ENCODE results near the gene ZNF157. TPM values are rescaled to one million over a fixed set of nuclear protein-coding genes. Genes with fewer than 3 reads are reported as not detected.
"Not testable (repeated sequence)": the region's sequence is repeated elsewhere in the genome, so short reads cannot be mapped to it uniquely, and the experiment has no call there.

ZNF157 gene
- 0.48 and 0.59 TPM in 2 replicates for total RNA-seq (2014; rRNA removed; shearing (Covaris generic))

DNA sequence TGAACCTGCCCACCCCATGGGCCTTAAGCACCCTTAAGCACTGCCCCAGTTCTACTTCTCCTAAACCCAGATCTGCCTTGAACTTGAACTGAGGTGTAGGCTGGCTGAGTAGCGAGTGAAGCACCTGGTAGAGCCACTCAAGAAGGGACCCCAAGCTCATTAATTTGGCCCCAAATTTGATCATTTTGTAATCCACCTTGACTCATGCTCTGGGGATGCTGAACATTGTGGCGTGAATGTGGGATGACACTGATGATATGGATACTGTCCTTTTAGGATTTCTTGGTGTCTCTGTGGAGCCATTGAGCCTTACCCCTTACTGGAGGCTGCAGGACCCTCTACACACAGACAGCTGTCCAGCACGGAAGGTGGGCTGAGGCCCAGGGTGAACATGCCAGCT lies at the start of gene ZNF157:
Gene ZNF157 (plus strand): TSS at position 301 of the 400 bp plus-strand sequence. CDS start 91 bp downstream, at position 392.
- no peak for DNase-seq (ENCODE audit: low read depth)

GRCh38 chrX:47321386-47321785 lies 49.0 kb upstream of the ZNF157 start:
- no peak for DNase-seq (ENCODE audit: low read depth)

DNA sequence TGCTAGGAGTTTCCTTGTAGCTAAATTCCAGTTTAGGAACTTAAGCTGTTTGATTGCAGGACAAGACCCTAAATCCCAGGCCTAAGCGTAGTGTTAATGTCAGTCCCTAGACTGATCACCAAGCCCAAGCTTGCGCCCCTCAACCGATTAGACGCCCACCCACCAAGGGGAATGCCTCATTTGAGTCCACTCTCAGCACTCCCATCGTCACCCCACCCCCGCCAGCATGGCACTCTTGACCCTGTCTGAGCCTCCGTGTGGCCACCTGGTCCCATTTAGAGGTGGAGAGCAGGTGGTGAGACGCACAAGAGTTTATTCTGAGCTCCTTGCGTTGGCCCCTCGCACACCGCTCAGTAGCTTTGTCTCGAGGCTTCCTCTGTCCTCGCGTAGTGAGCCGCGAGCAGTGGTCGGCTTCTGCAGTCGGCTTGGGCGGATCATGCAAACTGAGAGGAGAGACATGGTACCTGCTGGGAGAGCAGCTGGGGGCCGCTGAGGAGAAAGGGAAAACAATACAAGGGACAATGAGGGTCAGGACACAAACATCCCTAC lies 48.5 kb upstream of the ZNF157 start:
- DNase-seq (ENCODE audit: low read depth) = no peak

DNA sequence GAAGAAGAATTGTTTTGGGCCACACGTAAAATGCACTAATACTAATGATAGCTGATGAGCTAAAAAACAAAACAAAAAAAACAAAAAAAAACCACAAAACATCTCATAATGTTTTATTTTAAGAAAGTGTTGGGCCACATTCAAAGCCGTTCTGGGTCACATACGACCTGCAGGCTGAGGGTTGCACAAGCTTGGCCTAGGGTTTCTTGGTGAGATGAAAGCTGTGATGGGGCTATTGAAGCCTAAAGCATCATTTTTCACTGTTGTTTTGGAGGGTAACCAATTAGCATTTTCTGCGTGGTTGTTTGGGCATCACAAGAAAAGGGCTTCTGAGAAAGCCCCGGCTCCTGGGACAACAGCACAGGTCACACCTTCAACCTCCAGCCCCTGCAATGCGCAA lies 42.5 kb upstream of the ZNF157 start:
- no peak for DNase-seq (ENCODE audit: low read depth)

DNA sequence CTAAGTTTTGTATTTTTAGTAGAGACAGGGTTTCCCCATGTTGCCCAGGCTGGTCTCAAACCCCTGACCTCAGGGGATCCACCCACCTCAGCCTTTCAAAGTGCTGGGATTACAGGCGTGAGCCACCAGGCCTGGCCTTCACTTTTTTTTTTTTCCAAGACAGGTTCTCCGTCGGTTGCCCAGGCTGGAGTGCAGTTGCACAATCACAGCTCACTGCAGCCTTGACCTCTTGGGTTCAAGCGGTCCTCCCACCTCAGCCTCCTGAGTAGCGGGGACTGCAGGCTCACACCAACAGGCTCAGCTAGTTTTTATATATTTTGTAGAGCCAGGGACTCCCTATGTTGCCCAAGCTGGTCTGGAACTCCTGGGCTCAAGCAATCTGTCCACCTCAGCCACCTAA lies 37.6 kb upstream of the ZNF157 start:
- DNase-seq (ENCODE audit: low read depth) = not testable (repeated sequence)

- DNase-seq (ENCODE audit: low read depth) = peak; percentile 63
Observed at GRCh38 chrX:47351706-47352105, 18.7 kb upstream of the ZNF157 start.

GRCh38 chrX:47358387-47359065 lies 11.9 kb upstream of the ZNF157 start:
- no peak for DNase-seq (ENCODE audit: low read depth)

DNA sequence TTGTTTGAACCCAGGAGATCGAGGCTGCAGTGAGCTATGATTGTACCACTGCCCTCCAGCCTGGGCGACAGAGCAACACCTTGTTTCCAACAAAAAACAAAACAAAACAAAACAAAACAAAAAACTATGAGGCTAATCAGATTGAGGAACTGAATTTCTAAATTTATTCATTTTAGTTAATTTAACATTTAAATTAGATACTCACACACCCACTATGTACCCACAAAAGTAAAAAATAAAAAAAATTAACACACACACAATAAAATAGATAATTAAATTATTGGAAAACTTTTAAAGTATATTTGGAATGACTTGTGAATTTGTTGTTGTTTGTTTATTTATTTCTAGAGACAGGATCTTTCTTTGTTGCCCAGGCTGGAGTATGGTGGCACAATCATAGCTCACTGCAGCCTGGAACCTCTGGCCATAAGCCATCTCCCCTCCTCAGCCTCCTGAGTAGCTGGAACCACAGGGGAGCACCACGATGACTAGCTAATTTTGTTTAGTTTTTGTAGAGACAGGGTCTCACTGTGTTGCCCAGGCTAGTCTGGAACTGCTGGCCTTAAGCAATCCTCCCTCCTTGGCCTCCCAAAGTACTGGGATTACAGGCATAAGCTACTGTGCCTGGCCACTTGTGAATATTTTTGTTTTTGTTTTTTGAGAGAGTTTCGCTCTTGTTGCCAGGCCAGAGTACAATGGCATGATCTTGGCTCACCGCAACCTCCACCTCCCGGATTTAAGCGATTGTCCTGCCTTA lies 9.8 kb upstream of the ZNF157 start:
- no peak for DNase-seq (ENCODE audit: low read depth)

DNA sequence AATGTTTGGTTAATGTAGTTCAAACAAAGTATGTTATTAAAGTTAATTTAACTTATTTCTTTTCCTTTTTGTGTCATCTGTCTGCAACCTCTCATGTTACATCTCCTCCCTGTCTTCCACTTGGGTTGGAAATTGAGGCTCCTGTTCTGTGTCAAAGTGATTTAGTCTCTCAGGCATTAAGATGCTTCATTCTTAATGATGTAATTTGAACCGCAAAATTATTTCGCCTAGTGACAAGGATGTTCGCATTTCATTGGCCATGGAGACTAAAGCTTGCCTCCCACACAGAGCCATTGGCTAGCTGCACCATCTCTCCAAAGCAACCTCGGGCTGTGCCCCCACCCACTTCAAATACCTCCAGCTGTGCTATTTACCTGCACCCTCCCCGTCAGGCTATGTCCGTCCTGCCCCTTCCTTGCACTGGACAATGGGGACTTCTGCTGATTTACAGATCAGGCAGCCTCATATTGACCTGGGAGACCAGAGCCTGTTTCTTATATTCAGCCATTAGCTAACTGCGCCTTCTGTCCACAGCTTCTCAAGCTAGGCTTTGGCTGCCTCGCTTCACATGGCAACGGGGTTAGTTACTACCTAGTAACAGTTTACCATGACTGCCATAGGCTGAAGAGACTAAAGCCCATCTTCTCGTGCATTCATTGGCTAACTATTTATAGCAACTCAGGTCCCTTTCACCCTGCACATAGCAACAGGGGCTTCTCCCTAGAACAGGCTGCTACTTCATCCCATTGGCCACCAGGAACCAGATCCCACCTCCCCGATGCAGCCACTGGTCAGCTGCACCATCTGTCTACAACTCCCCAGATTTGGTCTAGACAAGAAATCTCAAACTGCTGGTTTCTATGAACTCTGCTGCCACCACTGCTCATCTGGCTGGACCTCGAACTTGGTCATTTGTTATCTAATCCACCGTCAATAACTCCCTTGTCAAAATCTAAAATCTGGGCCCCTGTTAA lies 8.6 kb upstream of the ZNF157 start:
- DNase-seq (ENCODE audit: low read depth) = peak; percentile 94

GRCh38 chrX:47366041-47366722 lies 4.2 kb upstream of the ZNF157 start:
- peak; percentile 78 for DNase-seq (ENCODE audit: low read depth)

DNA sequence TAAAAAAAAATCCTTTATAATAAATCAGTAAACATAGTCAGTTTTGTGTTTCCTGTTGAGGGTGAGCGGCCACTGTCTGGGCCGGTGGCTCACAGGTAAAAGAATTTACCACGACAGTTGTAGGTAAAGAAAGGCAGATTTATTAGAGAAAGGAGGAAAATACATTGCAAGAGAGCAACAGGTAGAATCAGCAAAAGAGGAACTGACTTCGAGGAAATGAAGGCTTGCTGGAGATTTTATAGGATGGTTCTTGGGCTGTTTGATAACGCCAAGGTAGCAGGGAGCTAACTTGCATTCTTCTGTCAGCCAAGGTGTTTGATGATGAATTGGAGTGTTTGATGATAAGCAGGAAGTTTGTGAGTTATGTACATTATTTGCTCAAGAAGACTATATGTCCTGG lies 2.8 kb downstream of the ZNF157 start:
- no peak for DNase-seq (ENCODE audit: low read depth)

GRCh38 chrX:47380268-47380667 lies 9.9 kb downstream of the ZNF157 start:
- DNase-seq (ENCODE audit: low read depth) = peak; percentile 82

- peak; percentile 65 for DNase-seq (ENCODE audit: low read depth)
Observed at GRCh38 chrX:47380837-47381236, 10.5 kb downstream of the ZNF157 start.

- DNase-seq (ENCODE audit: low read depth) = peak; percentile 60
Observed at GRCh38 chrX:47384502-47384901, 14.1 kb downstream of the ZNF157 start.

DNA sequence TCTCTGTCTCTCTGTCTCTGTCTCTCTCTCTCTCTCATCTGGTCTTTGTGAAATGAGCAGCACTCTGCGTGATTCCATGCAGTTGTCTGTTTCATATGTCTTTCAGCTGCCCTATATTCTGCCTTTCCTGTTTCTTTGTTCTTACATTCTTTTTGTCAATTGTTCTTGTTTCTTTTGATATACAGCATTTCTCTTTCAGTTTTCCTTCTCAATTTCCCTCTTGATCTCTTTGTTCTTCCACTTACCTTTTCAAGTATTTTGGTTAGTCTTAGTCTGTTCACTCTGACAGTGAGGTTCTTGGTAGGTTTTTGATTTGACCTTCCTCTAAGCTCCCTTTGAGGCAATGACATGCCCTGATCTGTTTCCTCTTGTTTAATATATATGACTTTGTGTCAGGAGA lies 20.4 kb downstream of the ZNF157 start:
- DNase-seq (ENCODE audit: low read depth) = no peak

- no peak for DNase-seq (ENCODE audit: low read depth)
Observed at GRCh38 chrX:47413179-47413594, 42.8 kb downstream of the ZNF157 start.

GRCh38 chrX:47420265-47420664 lies 49.9 kb downstream of the ZNF157 start:
- peak; percentile 25 for DNase-seq (ENCODE audit: low read depth)

- no peak for DNase-seq (ENCODE audit: low read depth)
Observed at GRCh38 chrX:47420962-47421361, 50.6 kb downstream of the ZNF157 start.

- DNase-seq (ENCODE audit: low read depth) = no peak
Observed at GRCh38 chrX:47422444-47422843, 52.1 kb downstream of the ZNF157 start.

DNA sequence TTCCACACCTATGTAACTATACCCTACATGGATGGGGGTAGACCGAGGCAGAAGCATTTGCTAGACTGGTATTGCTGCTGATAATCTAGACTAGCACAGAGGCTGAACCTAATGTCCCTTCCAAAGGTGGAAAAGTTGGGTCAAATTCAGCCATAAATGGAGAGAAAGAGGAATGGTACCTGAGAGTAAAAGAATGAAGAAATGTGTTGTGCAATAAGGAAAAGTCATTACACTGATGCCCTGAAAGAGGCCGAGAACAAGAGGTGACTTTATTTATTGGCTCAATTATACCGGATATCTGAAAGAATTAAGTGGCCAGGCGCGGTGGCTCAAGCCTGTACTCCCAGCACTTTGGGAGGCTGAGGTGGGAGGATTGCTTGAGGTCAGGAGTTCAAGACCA lies 60.5 kb downstream of the ZNF157 start:
- no peak for DNase-seq (ENCODE audit: low read depth)

DNA sequence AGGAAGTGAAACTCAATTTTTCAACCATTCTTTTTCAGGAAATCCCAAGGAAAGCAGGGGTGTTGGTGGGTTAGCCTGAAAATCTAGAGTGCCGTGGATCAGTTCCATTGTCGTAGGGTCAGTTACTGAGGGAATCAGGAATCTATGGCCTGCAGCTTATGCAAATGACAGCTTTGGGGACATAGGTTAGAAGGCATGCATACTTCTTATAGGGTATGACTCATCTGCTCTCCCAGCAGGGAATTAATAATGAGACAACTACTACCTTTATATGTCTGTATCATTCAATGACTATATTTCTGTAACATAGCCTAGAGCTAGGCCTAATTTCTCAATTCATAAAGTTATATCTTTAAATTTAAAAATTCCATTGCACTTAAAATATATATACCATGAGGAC lies 76.1 kb downstream of the ZNF157 start:
- DNase-seq (ENCODE audit: low read depth) = no peak

Measured in RPMI7951 (cell line).